DND-41 (cell line): Measurements from ENCODE around the gene TPD52L2.

Experiments
- EZH2 ChIP-seq: IDR thresholded peaks from 3 replicates; pipeline ENCODE4 v1.6.1; 2012; ENCODE audit warnings: borderline replicate concordance, low read depth, mild to moderate bottlenecking, moderate library complexity, low read length, inconsistent platforms; ENCODE audit not compliant: severe bottlenecking
- TF ChIP-seq, protein P1 (sequence below): IDR thresholded peaks from 2 replicates; pipeline ENCODE4 v1.5.1; 2012; ENCODE audit warnings: borderline replicate concordance, low read length, moderate library complexity, mild to moderate bottlenecking; ENCODE audit not compliant: poor library complexity, severe bottlenecking; ENCODE audit errors: extremely low read depth

DNA sequence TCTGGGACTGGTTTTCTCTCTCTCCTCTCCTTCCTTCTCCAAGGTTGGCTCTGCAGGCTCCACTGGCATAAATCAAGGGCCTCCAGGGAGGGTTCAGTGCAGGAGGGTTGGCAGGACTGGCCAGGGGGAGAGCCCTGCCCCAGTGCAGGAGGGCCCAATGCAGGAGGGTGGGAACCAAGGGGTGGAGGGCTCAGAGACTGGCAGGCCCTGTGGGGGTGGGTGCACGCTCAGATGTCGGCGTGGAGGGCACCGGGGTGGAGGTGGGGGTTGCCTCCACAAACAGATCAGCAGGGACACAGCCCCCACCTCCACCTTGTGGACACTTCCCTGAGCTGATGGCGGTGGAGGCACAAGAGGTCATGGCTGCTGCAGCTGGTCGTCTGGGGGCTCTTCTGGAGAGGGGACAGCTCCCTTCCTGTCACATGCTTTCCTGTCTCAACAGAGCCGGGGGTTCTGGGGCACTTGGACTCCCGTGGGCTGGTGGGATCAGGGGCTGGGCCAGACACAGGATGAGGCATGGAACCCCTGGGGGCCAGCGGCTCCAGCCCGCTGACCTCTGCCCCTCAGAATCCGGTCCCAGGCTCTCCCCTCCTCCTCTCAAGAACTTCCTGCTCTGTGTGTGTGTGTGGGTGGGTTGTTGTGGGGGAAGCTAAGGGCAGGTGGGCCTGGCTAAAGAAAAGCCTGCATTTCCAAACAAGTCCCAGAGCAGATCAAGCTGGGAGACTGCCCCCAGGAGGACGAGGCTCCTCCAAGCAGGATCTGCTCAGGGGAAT lies 6.5 kb upstream of the TPD52L2 start:
- TF ChIP-seq, protein P1, sequence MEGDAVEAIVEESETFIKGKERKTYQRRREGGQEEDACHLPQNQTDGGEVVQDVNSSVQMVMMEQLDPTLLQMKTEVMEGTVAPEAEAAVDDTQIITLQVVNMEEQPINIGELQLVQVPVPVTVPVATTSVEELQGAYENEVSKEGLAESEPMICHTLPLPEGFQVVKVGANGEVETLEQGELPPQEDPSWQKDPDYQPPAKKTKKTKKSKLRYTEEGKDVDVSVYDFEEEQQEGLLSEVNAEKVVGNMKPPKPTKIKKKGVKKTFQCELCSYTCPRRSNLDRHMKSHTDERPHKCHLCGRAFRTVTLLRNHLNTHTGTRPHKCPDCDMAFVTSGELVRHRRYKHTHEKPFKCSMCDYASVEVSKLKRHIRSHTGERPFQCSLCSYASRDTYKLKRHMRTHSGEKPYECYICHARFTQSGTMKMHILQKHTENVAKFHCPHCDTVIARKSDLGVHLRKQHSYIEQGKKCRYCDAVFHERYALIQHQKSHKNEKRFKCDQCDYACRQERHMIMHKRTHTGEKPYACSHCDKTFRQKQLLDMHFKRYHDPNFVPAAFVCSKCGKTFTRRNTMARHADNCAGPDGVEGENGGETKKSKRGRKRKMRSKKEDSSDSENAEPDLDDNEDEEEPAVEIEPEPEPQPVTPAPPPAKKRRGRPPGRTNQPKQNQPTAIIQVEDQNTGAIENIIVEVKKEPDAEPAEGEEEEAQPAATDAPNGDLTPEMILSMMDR = no peak
- TF ChIP-seq EZH2 = no peak
